ENCODE results near the gene WDR1.

- TF ChIP-seq EZH2 (IDR thresholded peaks at IDR 0.05), result no peak
- TF ChIP-seq POLR2AphosphoS5 (IDR thresholded peaks at IDR 0.05; ENCODE audit: borderline replicate concordance, low read depth, low read length), result no peak
- no peak for TF ChIP-seq FOXP2 (optimal IDR thresholded peaks at IDR 0.05; ENCODE audit: control extremely low read depth, extremely low read length, insufficient read depth)
Measured at GRCh38 chr4:10033191-10033881, 83.3 kb downstream of the WDR1 start.
